Measurements from ENCODE around the gene HDAC7.

Gene HDAC7

GRCh38 chr12:47743311-47743860 lies 76.3 kb downstream of the HDAC7 start:
- no peaks in the 10 kb centered on the region; the same call in 1 of the 2 replicates for H3K27me3 ChIP-seq (replicated peaks; ENCODE audit: control insufficient read depth, insufficient read depth, low read length)
- no peak for DNase-seq (ENCODE audit: extremely low read depth, insufficient read length)
- H3K4me3 ChIP-seq (replicated peaks; ENCODE audit: low read depth, low read length), result no peak overlapping the region
- TF ChIP-seq CTCF (IDR thresholded peaks at IDR 0.05; ENCODE audit: insufficient read depth, low read length, poor library complexity, severe bottlenecking), result no peak
- H3K36me3 ChIP-seq (ENCODE audit: control insufficient read depth, insufficient read depth, low read length), result no peaks in the 10 kb centered on the region

- TF ChIP-seq CTCF (IDR thresholded peaks at IDR 0.05; ENCODE audit: insufficient read depth, low read length, poor library complexity, severe bottlenecking), result peak; percentile 96
- Histone ChIP-seq H3K27me3 (replicated peaks; ENCODE audit: control insufficient read depth, insufficient read depth, low read length) (no peaks in the 10 kb centered on the region; the same call in 1 of the 2 replicates), H3K4me3 (replicated peaks; ENCODE audit: low read depth, low read length) (no peak overlapping the region), H3K36me3 (ENCODE audit: control insufficient read depth, insufficient read depth, low read length) (no peaks in the 10 kb centered on the region)
- DNase-seq (ENCODE audit: extremely low read depth, insufficient read length), result no peak
Measured at GRCh38 chr12:47742253-47742825, 77.4 kb downstream of the HDAC7 start.

GRCh38 chr12:47741340-47741703 lies 78.4 kb downstream of the HDAC7 start:
- Histone ChIP-seq H3K27me3 (replicated peaks; ENCODE audit: control insufficient read depth, insufficient read depth, low read length) (no peaks in the 10 kb centered on the region; the same call in 1 of the 2 replicates), H3K36me3 (ENCODE audit: control insufficient read depth, insufficient read depth, low read length) (no peaks in the 10 kb centered on the region), H3K4me3 (replicated peaks; ENCODE audit: low read depth, low read length) (no peak overlapping the region)
- no peak for TF ChIP-seq CTCF (IDR thresholded peaks at IDR 0.05; ENCODE audit: insufficient read depth, low read length, poor library complexity, severe bottlenecking)
- DNase-seq (ENCODE audit: extremely low read depth, insufficient read length), result peak; percentile 55

- TF ChIP-seq CTCF (IDR thresholded peaks at IDR 0.05; ENCODE audit: insufficient read depth, low read length, poor library complexity, severe bottlenecking), result peak; percentile 16
- peak; percentile 78 for DNase-seq (ENCODE audit: extremely low read depth, insufficient read length)
- no peaks in the 10 kb centered on the region; the same call in 1 of the 2 replicates for H3K27me3 ChIP-seq (replicated peaks; ENCODE audit: control insufficient read depth, insufficient read depth, low read length)
- H3K4me3 ChIP-seq (replicated peaks; ENCODE audit: low read depth, low read length), result peak overlapping the region; percentile 28
- H3K36me3 ChIP-seq (ENCODE audit: control insufficient read depth, insufficient read depth, low read length), result no peaks in the 10 kb centered on the region
Measured at GRCh38 chr12:47740606-47741339, 78.9 kb downstream of the HDAC7 start.

GRCh38 chr12:47739979-47740378 lies 79.7 kb downstream of the HDAC7 start:
- peak; percentile 65 for DNase-seq (ENCODE audit: extremely low read depth, insufficient read length)
- TF ChIP-seq CTCF (IDR thresholded peaks at IDR 0.05; ENCODE audit: insufficient read depth, low read length, poor library complexity, severe bottlenecking), result peak; percentile 8
- Histone ChIP-seq H3K36me3 (ENCODE audit: control insufficient read depth, insufficient read depth, low read length) (no peaks in the 10 kb centered on the region), H3K27me3 (replicated peaks; ENCODE audit: control insufficient read depth, insufficient read depth, low read length) (no peaks in the 10 kb centered on the region; the same call in 1 of the 2 replicates), H3K4me3 (replicated peaks; ENCODE audit: low read depth, low read length) (peak overlapping the region; percentile 20; the same call in 1 of the 2 replicates)
